Right lobe of liver (tissue), 6 donors: ENCODE results near the gene IL19. TPM values are rescaled to one million over a fixed set of nuclear protein-coding genes. Genes with fewer than 3 reads are reported as not detected.
A peak's percentile ranks its signal among the peaks of the same experiment; 100 is the strongest.

ENCODE experiments used
- ATAC-seq, 4 donors: fragments of 200-7000 bp; cut with Tn5 transposase; one replicate each; pipeline ENCODE4 v1.9.1; 2020; ENCODE audit warnings: mild to moderate bottlenecking in 4 of 4, moderate library complexity in 4 of 4
- DNase-seq, 3 donors: peaks; one replicate each; pipeline ENCODE4 v3.0.0-alpha.2; 2020
- H3K27ac ChIP-seq, 3 donors: fragments of 200-600 bp; one replicate each; pipeline ENCODE4 v1.8.0; 2022
- H3K27me3 ChIP-seq, 2 donors: fragments of 200-600 bp; one replicate each; pipeline ENCODE4 v1.8.0; 2022
- H3K36me3 ChIP-seq, 4 donors: fragments of 200-600 bp; sonication (generic) in 1 of 4; one replicate each; pipeline versions ENCODE4 v1.5.1 to v1.8.0; 2017 to 2022; ENCODE audit warnings: control low read depth in 1 of 4
- H3K4me1 ChIP-seq, 4 donors: fragments of 200-600 bp; sonication (generic) in 1 of 4; one replicate each; pipeline versions ENCODE4 v1.5.1 to v1.8.0; 2017 to 2022; ENCODE audit warnings: control low read depth in 1 of 4
- H3K4me3 ChIP-seq, 3 donors: fragments of 200-600 bp; one replicate each; pipeline ENCODE4 v1.8.0; 2022
- H3K9me3 ChIP-seq, 4 donors: fragments of 200-600 bp; sonication (generic) in 1 of 4; one replicate each; pipeline versions ENCODE4 v1.5.1 to v1.8.0; 2017 to 2022; ENCODE audit warnings: control low read depth in 1 of 4
- POLR2A ChIP-seq: fragments of 450-650 bp; IDR thresholded peaks from one replicate; pipeline ENCODE4 v1.6.1; 2017; ENCODE audit warnings: antibody characterized with exemption, mild to moderate bottlenecking
- WGBS: methylation state at CpG from one replicate; pipeline ENCODE4 v1.1.6; 2018; ENCODE audit warnings: low coverage, low lambda C conversion rate; ENCODE audit not compliant: insufficient coverage; ENCODE audit errors: missing lambda C conversion rate; 5-methylcytosine and 5-hydroxymethylcytosine counted together
- intact Hi-C, 2 donors: fragments of 100-400 bp; cut with DNase I; formaldehyde crosslinking; loops; one replicate each; pipeline versions ENCODE4 v1.11.2 to v1.14.1; 2022
- total RNA-seq, 6 experiments: library from RNA; depleted of rRNA in 2 of 6; stranded (reverse); fragments of >200 nt in 2 of 6; fragmentation: NEBNext Ultra II Directional in 3 of 6; extraction: Animal tissue kit (Norgen Biotek cat#: 25700) in 3 of 6; gene quantifications; one replicate each; pipeline versions ENCODE4 v1.1.0 to v1.2.4, GENCODE V29; 2016 to 2023
- TF ChIP-seq, protein P1 (sequence below), 4 donors: fragments of 200-600 bp in 3 of 4; fragments of 450-650 bp in 1 of 4; IDR thresholded peaks; one replicate each; pipeline versions ENCODE4 v1.5.1 to v1.8.0; 2016 to 2022; ENCODE audit warnings: antibody characterized with exemption in 4 of 4, mild to moderate bottlenecking in 2 of 4
- donor health status: DM: no; HTN: yes; CAD: no.
- donor health status: DM: no; HTN: no; CAD: no.
- donor health status: DM: no; HTN: no; CAD: no.
- donor health status: DM: no; HTN: yes; CAD: no.
- donor health status: DM: no; HTN: yes; CAD: no.

The IL19 gene
- total RNA-seq, 6 experiments from 2014 or later: not detected

DNA sequence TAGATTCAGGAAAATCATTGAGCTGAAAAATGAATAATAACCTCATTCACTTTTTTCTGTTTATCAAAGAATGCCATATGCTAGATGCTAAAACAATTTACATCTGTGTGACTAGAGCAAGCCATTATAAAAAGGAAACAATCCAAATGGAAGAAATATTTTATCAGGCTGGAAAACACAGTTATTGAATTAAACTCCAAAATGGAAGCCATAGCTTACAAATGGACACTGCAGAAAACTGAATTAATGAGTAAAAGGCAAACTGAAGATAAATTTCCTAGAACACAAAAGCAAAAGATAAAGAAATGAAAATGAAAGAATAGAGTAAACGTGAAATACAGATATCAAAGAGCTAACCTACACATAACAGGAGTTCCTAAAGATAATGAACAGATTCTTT lies 34.8 kb downstream of the IL19 start:
- Histone ChIP-seq H3K4me1 (no peaks in the 10 kb centered on the region), H3K27me3 (no peaks in the 10 kb centered on the region), H3K27ac (no peak overlapping the region), H3K36me3 (no peaks in the 10 kb centered on the region), H3K4me3 (no peak overlapping the region), H3K9me3 (no peaks in the 10 kb centered on the region)
- no peak for TF ChIP-seq POLR2A
- TF ChIP-seq, protein P1, sequence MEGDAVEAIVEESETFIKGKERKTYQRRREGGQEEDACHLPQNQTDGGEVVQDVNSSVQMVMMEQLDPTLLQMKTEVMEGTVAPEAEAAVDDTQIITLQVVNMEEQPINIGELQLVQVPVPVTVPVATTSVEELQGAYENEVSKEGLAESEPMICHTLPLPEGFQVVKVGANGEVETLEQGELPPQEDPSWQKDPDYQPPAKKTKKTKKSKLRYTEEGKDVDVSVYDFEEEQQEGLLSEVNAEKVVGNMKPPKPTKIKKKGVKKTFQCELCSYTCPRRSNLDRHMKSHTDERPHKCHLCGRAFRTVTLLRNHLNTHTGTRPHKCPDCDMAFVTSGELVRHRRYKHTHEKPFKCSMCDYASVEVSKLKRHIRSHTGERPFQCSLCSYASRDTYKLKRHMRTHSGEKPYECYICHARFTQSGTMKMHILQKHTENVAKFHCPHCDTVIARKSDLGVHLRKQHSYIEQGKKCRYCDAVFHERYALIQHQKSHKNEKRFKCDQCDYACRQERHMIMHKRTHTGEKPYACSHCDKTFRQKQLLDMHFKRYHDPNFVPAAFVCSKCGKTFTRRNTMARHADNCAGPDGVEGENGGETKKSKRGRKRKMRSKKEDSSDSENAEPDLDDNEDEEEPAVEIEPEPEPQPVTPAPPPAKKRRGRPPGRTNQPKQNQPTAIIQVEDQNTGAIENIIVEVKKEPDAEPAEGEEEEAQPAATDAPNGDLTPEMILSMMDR (IDR thresholded peaks at IDR 0.05): no peak
- intact Hi-C loops: no loop called here
- 47% methylated on average over 1 of the region's 1 CpG for WGBS
- DNase-seq: no peak
- ATAC-seq: no peak

DNA sequence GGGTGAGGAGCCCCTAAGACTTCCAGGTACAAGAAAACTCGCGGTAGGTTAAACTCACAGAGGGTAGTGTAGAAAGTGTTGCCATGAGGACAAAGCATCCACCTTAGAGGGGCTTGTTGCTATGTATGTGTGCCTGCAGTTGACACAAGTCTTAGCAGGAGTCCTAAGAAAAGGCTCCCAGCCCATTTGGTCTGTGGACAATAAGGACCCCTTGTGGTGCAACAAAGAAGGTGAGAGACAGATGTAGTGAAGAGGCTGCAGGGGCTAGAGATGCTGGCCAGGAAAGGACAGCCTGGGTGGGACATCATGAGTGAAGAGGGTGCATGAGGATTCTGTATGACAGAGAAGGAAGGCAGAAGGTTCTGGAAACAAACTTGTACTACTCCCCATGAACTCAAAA lies 38.0 kb downstream of the IL19 start:
- H3K4me1 ChIP-seq: no peaks in the 10 kb centered on the region
- DNase-seq (no peak), ATAC-seq (peak; percentile 54 to 58 (median 55))
- no peaks in the 10 kb centered on the region for H3K27me3 ChIP-seq
- H3K4me3 ChIP-seq: no peak overlapping the region
- peaks cover 0 to 3% (median 0%) of the 10 kb centered on the region in 4 donors for H3K9me3 ChIP-seq
- no peaks in the 10 kb centered on the region for H3K36me3 ChIP-seq
- intact Hi-C loops: no loop called here
- 58% methylated on average over 2 of the region's 2 CpGs for WGBS
- H3K27ac ChIP-seq: no peak overlapping the region
- no peak for TF ChIP-seq POLR2A
- TF ChIP-seq, protein P1 (IDR thresholded peaks at IDR 0.05): peak; percentile 20 to 32 (median 26)

DNA sequence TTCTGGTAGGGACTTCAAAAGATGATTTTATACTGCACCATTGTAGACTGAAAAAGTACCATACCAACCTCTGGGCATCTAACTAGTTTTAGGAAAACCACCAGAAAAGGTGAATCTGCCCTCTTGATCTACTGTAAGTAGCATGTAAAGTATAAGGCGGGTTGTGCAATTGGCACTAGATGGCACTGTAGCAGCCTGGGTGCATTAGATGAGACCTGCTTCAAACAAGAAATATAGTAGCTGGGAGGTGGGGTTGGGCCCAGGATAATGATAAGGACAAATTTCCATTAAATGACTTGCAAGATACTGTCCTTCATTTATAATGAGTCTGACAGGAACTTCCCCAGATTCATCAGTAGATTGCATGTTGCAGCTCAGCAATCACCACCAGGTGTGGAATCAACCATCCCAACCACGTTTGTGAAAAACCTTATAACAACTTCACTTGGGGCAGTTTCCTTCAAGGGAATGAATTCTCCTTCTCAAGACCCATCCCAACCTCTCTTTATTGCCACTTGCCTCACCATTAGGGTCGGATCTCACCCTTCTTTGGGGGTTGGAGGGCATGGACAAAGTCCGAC lies 39.0 kb downstream of the IL19 start:
- Histone ChIP-seq H3K36me3 (no peaks in the 10 kb centered on the region), H3K4me3 (no peak overlapping the region), H3K27me3 (no peaks in the 10 kb centered on the region), H3K4me1 (no peaks in the 10 kb centered on the region), H3K27ac (no peak overlapping the region), H3K9me3 (peaks cover 0 to 3% (median 0%) of the 10 kb centered on the region in 4 donors)
- DNase-seq: no peak
- TF ChIP-seq, protein P1 (IDR thresholded peaks at IDR 0.05): peak; percentile 15 to 44 (median 37)
- no peak for TF ChIP-seq POLR2A
- WGBS: 46% methylated on average over 4 of the region's 4 CpGs
- intact Hi-C loops: no loop called here
- peak; percentile 51 to 75 (median 58) for ATAC-seq

DNA sequence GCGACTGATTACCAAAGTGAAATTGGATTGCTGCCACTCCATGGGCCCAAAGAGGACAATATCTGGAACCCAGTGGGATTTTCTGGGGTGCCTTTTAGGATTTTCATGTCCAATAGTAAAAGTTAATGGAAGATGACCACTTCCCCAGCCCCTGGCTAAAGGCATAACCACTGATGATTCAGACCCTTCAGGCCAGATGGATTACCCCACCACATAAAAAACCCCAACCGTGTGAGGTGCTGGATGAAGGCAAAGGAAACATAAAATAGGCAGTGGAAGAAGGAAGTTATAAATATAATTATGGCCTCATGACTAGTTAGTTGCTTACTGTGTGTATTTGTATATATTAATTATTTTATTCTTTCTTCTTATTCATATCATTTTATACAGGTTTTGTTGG lies 41.9 kb downstream of the IL19 start:
- TF ChIP-seq, protein P1 (IDR thresholded peaks at IDR 0.05): no peak
- TF ChIP-seq POLR2A: no peak
- WGBS: 50% methylated on average over 1 of the region's 2 CpGs
- Histone ChIP-seq H3K27ac (no peak overlapping the region), H3K27me3 (no peaks in the 10 kb centered on the region), H3K4me1 (no peaks in the 10 kb centered on the region), H3K9me3 (peaks cover 0 to 3% (median 0%) of the 10 kb centered on the region in 4 donors), H3K36me3 (no peaks in the 10 kb centered on the region), H3K4me3 (no peak overlapping the region)
- intact Hi-C loops: no loop called here
- DNase-seq: no peak
- ATAC-seq: no peak
